Mesendoderm (in vitro differentiated cells): ENCODE data around the gene CHD6.

Experiments
- DNase-seq: peaks from one replicate; pipeline ENCODE4 v3.0.0; 2013
- H2AK5ac ChIP-seq: 2 replicates; pipeline ENCODE4 v1.6.1; 2013; ENCODE audit warnings: low read length, inconsistent platforms
- H2BK120ac ChIP-seq: 2 replicates; pipeline ENCODE4 v1.6.1; 2013; ENCODE audit warnings: low read depth, mild to moderate bottlenecking, low read length, moderate library complexity, mixed read lengths
- H2BK15ac ChIP-seq: replicated peaks from 2 replicates; pipeline ENCODE4 v1.6.1; 2013; ENCODE audit warnings: low read depth, mild to moderate bottlenecking, moderate library complexity
- H2BK5ac ChIP-seq: 2 replicates; pipeline ENCODE4 v1.6.1; 2013; ENCODE audit warnings: low read length, inconsistent platforms
- H3K18ac ChIP-seq: 2 replicates; pipeline ENCODE4 v1.6.1; 2013; ENCODE audit warnings: mild to moderate bottlenecking, low read length, mixed read lengths
- H3K23ac ChIP-seq: one replicate; pipeline ENCODE4 v1.6.1; 2013; ENCODE audit warnings: low read length
- H3K27ac ChIP-seq: 2 replicates; pipeline ENCODE4 v1.5.1; 2013; ENCODE audit warnings: low read depth, mild to moderate bottlenecking, inconsistent platforms, low read length, moderate library complexity
- H3K27me3 ChIP-seq: 2 replicates; pipeline ENCODE4 v1.6.1; 2013; ENCODE audit warnings: low read length, control low read depth, mild to moderate bottlenecking, inconsistent platforms; ENCODE audit not compliant: insufficient read depth, poor library complexity
- H3K36me3 ChIP-seq: 2 replicates; pipeline ENCODE4 v1.6.1; 2013; ENCODE audit warnings: low read length, inconsistent platforms; ENCODE audit not compliant: control insufficient read depth, insufficient read depth
- H3K4ac ChIP-seq: one replicate; pipeline ENCODE4 v1.6.1; 2013; ENCODE audit warnings: low read depth, mild to moderate bottlenecking, low read length, moderate library complexity
- H3K4me1 ChIP-seq: 2 replicates; pipeline ENCODE4 v1.6.1; 2013; ENCODE audit warnings: low read depth, low read length, inconsistent platforms; ENCODE audit not compliant: control insufficient read depth
- H3K4me2 ChIP-seq: 2 replicates; pipeline ENCODE4 v1.6.1; 2013; ENCODE audit warnings: low read length
- H3K4me3 ChIP-seq: 2 replicates; pipeline ENCODE4 v1.5.1; 2013; ENCODE audit warnings: mild to moderate bottlenecking, low read length
- H3K56ac ChIP-seq: one replicate; pipeline ENCODE4 v1.6.1; 2013; ENCODE audit warnings: low read length
- H3K79me1 ChIP-seq: 2 replicates; pipeline ENCODE4 v1.6.1; 2013; ENCODE audit warnings: low read length, inconsistent platforms
- H3K79me2 ChIP-seq: 2 replicates; pipeline ENCODE4 v1.6.1; 2013; ENCODE audit warnings: mild to moderate bottlenecking, low read length; ENCODE audit not compliant: control insufficient read depth, insufficient read depth
- H3K9ac ChIP-seq: 2 replicates; pipeline ENCODE4 v1.6.1; 2013; ENCODE audit warnings: low read length, inconsistent platforms
- H4K5ac ChIP-seq: one replicate; pipeline ENCODE4 v1.6.1; 2013; ENCODE audit warnings: low read length
- H4K8ac ChIP-seq: one replicate; pipeline ENCODE4 v1.6.1; 2013; ENCODE audit warnings: low read depth, mild to moderate bottlenecking, control low read depth, low read length, moderate library complexity
- WGBS: extraction: QIAGEN DNeasy Blood & Tissue Kit; methylation state at CpG from one replicate; pipeline ENCODE4 v1.1.7; 2013; ENCODE audit warnings: low lambda C conversion rate, missing lambda C conversion rate; ENCODE audit not compliant: insufficient coverage; ENCODE audit errors: extremely low coverage; 5-methylcytosine and 5-hydroxymethylcytosine counted together

The CHD6 gene

GRCh38 chr20:41615110-41615509 lies 3.1 kb downstream of the CHD6 start:
- no CpG with 5 or more reads among the region's 1 CpG for WGBS
- Histone ChIP-seq H3K23ac (no peak overlapping the region), H3K56ac (no peak overlapping the region), H2BK120ac (no peak overlapping the region), H2AK5ac (no peak overlapping the region), H3K36me3 (no peaks in the 10 kb centered on the region), H3K79me1 (peaks cover 9% of the 10 kb centered on the region), H2BK5ac (no peak overlapping the region), H3K79me2 (peaks cover 55% of the 10 kb centered on the region), H3K4me1 (peaks cover 14% of the 10 kb centered on the region), H3K27me3 (no peaks in the 10 kb centered on the region), H4K5ac (no peak overlapping the region), H3K9ac (no peak overlapping the region), H3K4ac (no peak overlapping the region), H3K18ac (no peak overlapping the region), H3K4me3 (no peak overlapping the region), H3K27ac (no peak overlapping the region), H3K4me2 (no peak overlapping the region), H4K8ac (no peak overlapping the region), H2BK15ac (no peak overlapping the region)
- no peak for DNase-seq

- H4K5ac ChIP-seq: no peak overlapping the region
- H3K4me2 ChIP-seq: no peak overlapping the region
- H2BK15ac ChIP-seq: no peak overlapping the region
- H4K8ac ChIP-seq: no peak overlapping the region
- H3K27me3 ChIP-seq: no peaks in the 10 kb centered on the region
- no peak for DNase-seq
- no peak overlapping the region for H2BK5ac ChIP-seq
- no peak overlapping the region for H3K4ac ChIP-seq
- no peak overlapping the region for H3K23ac ChIP-seq
- H3K18ac ChIP-seq: no peak overlapping the region
- peaks cover 12% of the 10 kb centered on the region for H3K4me1 ChIP-seq
- H3K9ac ChIP-seq: no peak overlapping the region
- peaks cover 70% of the 10 kb centered on the region for H3K79me2 ChIP-seq
- no peaks in the 10 kb centered on the region for H3K36me3 ChIP-seq
- peaks cover 13% of the 10 kb centered on the region for H3K79me1 ChIP-seq
- no peak overlapping the region for H2BK120ac ChIP-seq
- no peak overlapping the region for H3K4me3 ChIP-seq
- H3K56ac ChIP-seq: no peak overlapping the region
- H3K27ac ChIP-seq: no peak overlapping the region
- WGBS: no CpG with 5 or more reads among the region's 2 CpGs
- no peak overlapping the region for H2AK5ac ChIP-seq
These were observed 4.9 kb downstream of the CHD6 start for GRCh38 chr20:41613321-41613720.

- Histone ChIP-seq H2BK5ac (no peak overlapping the region), H3K18ac (no peak overlapping the region), H3K4ac (no peak overlapping the region), H3K23ac (no peak overlapping the region), H3K27me3 (no peaks in the 10 kb centered on the region), H4K8ac (no peak overlapping the region), H3K4me2 (no peak overlapping the region), H3K79me2 (peaks cover 62% of the 10 kb centered on the region), H3K56ac (no peak overlapping the region), H3K4me1 (peaks cover 3% of the 10 kb centered on the region), H3K79me1 (peaks cover 16% of the 10 kb centered on the region), H2BK15ac (no peak overlapping the region), H3K4me3 (no peak overlapping the region), H2BK120ac (no peak overlapping the region), H3K36me3 (no peaks in the 10 kb centered on the region), H3K9ac (no peak overlapping the region), H2AK5ac (no peak overlapping the region), H4K5ac (no peak overlapping the region), H3K27ac (no peak overlapping the region)
- no peak for DNase-seq
- WGBS: no CpG with 5 or more reads among the region's 3 CpGs
These were observed 8.7 kb downstream of the CHD6 start for GRCh38 chr20:41609474-41609873.

- H3K4me3 ChIP-seq: no peak overlapping the region
- H3K9ac ChIP-seq: no peak overlapping the region
- peaks cover 22% of the 10 kb centered on the region for H3K79me1 ChIP-seq
- no CpG with 5 or more reads among the region's 2 CpGs for WGBS
- H3K79me2 ChIP-seq: peaks cover 68% of the 10 kb centered on the region
- H3K4me2 ChIP-seq: no peak overlapping the region
- no peak overlapping the region for H2BK120ac ChIP-seq
- H3K4ac ChIP-seq: no peak overlapping the region
- peaks cover 2% of the 10 kb centered on the region for H3K4me1 ChIP-seq
- no peak for DNase-seq
- no peak overlapping the region for H3K56ac ChIP-seq
- no peak overlapping the region for H3K18ac ChIP-seq
- no peak overlapping the region for H3K23ac ChIP-seq
- H3K36me3 ChIP-seq: no peaks in the 10 kb centered on the region
- no peak overlapping the region for H2BK15ac ChIP-seq
- H3K27me3 ChIP-seq: no peaks in the 10 kb centered on the region
- H4K5ac ChIP-seq: no peak overlapping the region
- H3K27ac ChIP-seq: no peak overlapping the region
- H2BK5ac ChIP-seq: no peak overlapping the region
- H4K8ac ChIP-seq: no peak overlapping the region
- H2AK5ac ChIP-seq: no peak overlapping the region
These were observed 9.6 kb downstream of the CHD6 start for GRCh38 chr20:41608606-41609005.

- H3K56ac ChIP-seq: no peak overlapping the region
- H3K9ac ChIP-seq: no peak overlapping the region
- no peaks in the 10 kb centered on the region for H3K4me1 ChIP-seq
- no peak overlapping the region for H3K4me3 ChIP-seq
- H3K4ac ChIP-seq: no peak overlapping the region
- no peak overlapping the region for H2BK15ac ChIP-seq
- no peak overlapping the region for H2BK120ac ChIP-seq
- H3K27ac ChIP-seq: no peak overlapping the region
- no peak overlapping the region for H3K18ac ChIP-seq
- H4K8ac ChIP-seq: no peak overlapping the region
- H3K23ac ChIP-seq: no peak overlapping the region
- H4K5ac ChIP-seq: no peak overlapping the region
- no peaks in the 10 kb centered on the region for H3K36me3 ChIP-seq
- no CpG with 5 or more reads among the region's 1 CpG for WGBS
- H3K27me3 ChIP-seq: no peaks in the 10 kb centered on the region
- no peak for DNase-seq
- no peak overlapping the region for H3K4me2 ChIP-seq
- no peak overlapping the region for H2AK5ac ChIP-seq
- peaks cover 19% of the 10 kb centered on the region for H3K79me1 ChIP-seq
- peaks cover 68% of the 10 kb centered on the region for H3K79me2 ChIP-seq
- H2BK5ac ChIP-seq: no peak overlapping the region
These were observed 10.4 kb downstream of the CHD6 start for GRCh38 chr20:41607791-41608190.

- Histone ChIP-seq H3K36me3 (no peaks in the 10 kb centered on the region), H3K4me2 (no peak overlapping the region), H2BK120ac (no peak overlapping the region), H3K4me1 (no peaks in the 10 kb centered on the region), H3K9ac (no peak overlapping the region), H3K18ac (no peak overlapping the region), H3K23ac (no peak overlapping the region), H4K8ac (no peak overlapping the region), H3K27me3 (no peaks in the 10 kb centered on the region), H3K27ac (no peak overlapping the region), H3K79me1 (peaks cover 34% of the 10 kb centered on the region), H4K5ac (no peak overlapping the region), H2BK15ac (no peak overlapping the region), H3K56ac (no peak overlapping the region), H2AK5ac (no peak overlapping the region), H3K4ac (no peak overlapping the region), H3K79me2 (peaks cover 79% of the 10 kb centered on the region), H2BK5ac (no peak overlapping the region), H3K4me3 (no peak overlapping the region)
- no peak for DNase-seq
- WGBS: no CpG with 5 or more reads among the region's 1 CpG
These were observed 14.2 kb downstream of the CHD6 start for GRCh38 chr20:41604002-41604401.
